Transverse colon (tissue), 4 donors: ENCODE results near the gene APOL1. TPM values are rescaled to one million over a fixed set of nuclear protein-coding genes. Genes with fewer than 3 reads are reported as not detected.
"Not testable (repeated sequence)": the region's sequence is repeated elsewhere in the genome, so short reads cannot be mapped to it uniquely, and the experiment has no call there.

Experiments
- DNase-seq: peaks from one replicate; pipeline ENCODE4 v3.0.0-alpha.2; 2019
- H3K27ac ChIP-seq, 4 donors: fragments of 200-600 bp; sonication (generic); 2 replicates each; pipeline ENCODE4 v1.5.1; 2016 to 2018; ENCODE audit warnings: inconsistent platforms in 4 of 4
- H3K27me3 ChIP-seq: fragments of 200-600 bp; sonication (generic); 2 replicates; pipeline ENCODE4 v1.5.1; 2017; ENCODE audit warnings: inconsistent platforms
- H3K36me3 ChIP-seq, 4 donors: fragments of 200-600 bp; sonication (generic); 2 replicates each; pipeline ENCODE4 v1.5.1; 2017 to 2019; ENCODE audit warnings: inconsistent platforms in 4 of 4
- H3K4me1 ChIP-seq, 4 donors: fragments of 200-600 bp; sonication (generic); 2 replicates each; pipeline ENCODE4 v1.5.1; 2017 to 2020; ENCODE audit warnings: inconsistent platforms in 4 of 4
- H3K4me3 ChIP-seq, 4 donors: fragments of 200-600 bp; sonication (generic); 1 replicate in 1 of 4; 2 replicates in 3 of 4; pipeline versions ENCODE4 v1.5.1 to v1.6.1; 2017 to 2019; ENCODE audit warnings: inconsistent platforms in 4 of 4
- H3K9me3 ChIP-seq, 2 donors: fragments of 200-600 bp; sonication (generic); 2 replicates each; pipeline ENCODE4 v1.5.1; 2017 to 2019; ENCODE audit warnings: inconsistent platforms in 2 of 2
- CTCF ChIP-seq, 5 experiments: fragments of 200-600 bp in 3 of 5; fragments of 450-650 bp in 2 of 5; sonication (generic) in 3 of 5; IDR thresholded peaks; 1 replicate in 2 of 5; 2 replicates in 3 of 5; pipeline ENCODE4 v1.5.1; 2016 to 2017; ENCODE audit warnings: antibody characterized with exemption in 5 of 5, inconsistent platforms in 3 of 5, mild to moderate bottlenecking in 2 of 5, moderate library complexity in 1 of 5
- EP300 ChIP-seq: sonication (generic); formaldehyde crosslinking; IDR thresholded peaks from one replicate; pipeline ENCODE4 v1.6.1; 2017; ENCODE audit warnings: antibody characterized with exemption, low read depth
- POLR2A ChIP-seq: fragments of 450-650 bp; IDR thresholded peaks from one replicate; pipeline ENCODE4 v1.6.1; 2016; ENCODE audit warnings: antibody characterized with exemption, mild to moderate bottlenecking, moderate library complexity
- POLR2AphosphoS5 ChIP-seq, 3 donors: sonication (generic); formaldehyde crosslinking; IDR thresholded peaks; one replicate each; pipeline ENCODE4 v1.6.1; 2016; ENCODE audit warnings: antibody characterized with exemption in 3 of 3
- WGBS, 2 donors: methylation state at CpG; one replicate each; pipeline ENCODE4 v1.1.5; 2018; ENCODE audit warnings: low coverage in 1 of 2; 5-methylcytosine and 5-hydroxymethylcytosine counted together
- in situ Hi-C, 4 donors: fragments of 200-750 bp; cut with MboI; loops; one replicate each; pipeline versions ENCODE4 v1.15.0 to v1.15.1; 2017; ENCODE audit warnings: low sequenced_read_pairs in 3 of 4, low pct_ligation_motif_present in 1 of 4, low pct_unique_long_range_greater_than_20kb in 1 of 4
- intact Hi-C: fragments of 100-400 bp; cut with DNase I; formaldehyde crosslinking; loops from one replicate; pipeline ENCODE4 v1.15.1; 2023; ENCODE audit warnings: low total_unique reads
- total RNA-seq, 4 donors: library from RNA; depleted of rRNA; stranded (reverse); fragments of >200 nt; gene quantifications; one replicate each; pipeline ENCODE4 v1.1.0, GENCODE V29; 2016

Gene APOL1
- total RNA-seq, 4 donors from 2014 or later, result 2.2 to 19.5 (median 14.7) TPM

GRCh38 chr22:36267896-36268485 is 15.1 kb downstream of the APOL1 start:
- Histone ChIP-seq H3K9me3 (no peaks in the 10 kb centered on the region), H3K4me1 (no peaks in the 10 kb centered on the region), H3K27me3 (no peaks in the 10 kb centered on the region), H3K4me3 (no peak overlapping the region), H3K27ac (no peak overlapping the region), H3K36me3 (no peaks in the 10 kb centered on the region)
- intact Hi-C loops (no loop called here), in situ Hi-C loops (no loop called here)
- no peak for DNase-seq
- WGBS, 2 donors, result 93 to 100% methylated on average over 2 to 11 of the region's 11 CpGs
- TF ChIP-seq CTCF (IDR thresholded peaks at IDR 0.05), result no peak

- intact Hi-C loops, DNase-seq, H3K36me3 ChIP-seq, H3K4me1 ChIP-seq, in situ Hi-C loops, H3K4me3 ChIP-seq, H3K9me3 ChIP-seq, H3K27me3 ChIP-seq, H3K27ac ChIP-seq: not testable (repeated sequence)
- 87% methylated on average over 7 of the region's 7 CpGs; no CpG with 5 or more reads in 1 of the 2 donors for WGBS, 2 donors
Observed at GRCh38 chr22:36271231-36271630, 18.3 kb downstream of the APOL1 start.

GRCh38 chr22:36271951-36272350 is 19.0 kb downstream of the APOL1 start:
- not testable (repeated sequence) for H3K27ac ChIP-seq, DNase-seq

GRCh38 chr22:36274531-36274930 is 21.6 kb downstream of the APOL1 start:
- WGBS, 2 donors, result 83% methylated on average over 5 of the region's 5 CpGs
- no peaks in the 10 kb centered on the region for H3K27me3 ChIP-seq
- TF ChIP-seq POLR2A (no peak), POLR2AphosphoS5 (IDR thresholded peaks at IDR 0.05) (no peak), EP300 (no peak)
- intact Hi-C loops (no loop called here), in situ Hi-C loops (no loop called here)
- H3K36me3 ChIP-seq, result no peaks in the 10 kb centered on the region
- H3K9me3 ChIP-seq, result no peaks in the 10 kb centered on the region
- peaks cover 0 to 10% (median 5%) of the 10 kb centered on the region in 4 donors for H3K4me1 ChIP-seq
- H3K27ac ChIP-seq, result no peak overlapping the region
- H3K4me3 ChIP-seq, result no peak overlapping the region
- DNase-seq, result no peak

More at GRCh38 chr22:36271951-36272350, 19.0 kb downstream of the APOL1 start:
- in situ Hi-C loops, H3K36me3 ChIP-seq, H3K4me1 ChIP-seq, intact Hi-C loops, H3K9me3 ChIP-seq, H3K4me3 ChIP-seq, H3K27me3 ChIP-seq: not testable (repeated sequence)
- 80 to 86% methylated on average over 3 to 5 of the region's 5 CpGs for WGBS, 2 donors

GRCh38 chr22:36277482-36278291 is 24.8 kb downstream of the APOL1 start:
- in situ Hi-C loops (no loop called here), intact Hi-C loops (loop anchor here (5.0 kb wide), 1 partner anchor 85 kb away; no protein-coding TSS in a partner anchor)
- 20 to 44% methylated on average over 2 to 12 of the region's 18 CpGs for WGBS, 2 donors
- TF ChIP-seq CTCF (IDR thresholded peaks at IDR 0.05), result peak; percentile 75 to 86 (median 81)
- no peak for TF ChIP-seq POLR2A
- TF ChIP-seq POLR2AphosphoS5 (IDR thresholded peaks at IDR 0.05), result peak in 1 of 3 donors; percentile 23
- no peak for TF ChIP-seq EP300
- peaks cover 0 to 10% (median 5%) of the 10 kb centered on the region in 4 donors for H3K4me1 ChIP-seq
- no peaks in the 10 kb centered on the region for H3K9me3 ChIP-seq
- H3K36me3 ChIP-seq, result peaks cover 0 to 19% (median 9%) of the 10 kb centered on the region in 4 donors
- peak overlapping the region in 2 of 4 donors; percentile 29 to 56 for H3K27ac ChIP-seq
- H3K4me3 ChIP-seq, result no peak overlapping the region
- no peaks in the 10 kb centered on the region for H3K27me3 ChIP-seq
- peak; percentile 68 for DNase-seq
